MG63 (cell line): ENCODE data around the gene ZDHHC7. TPM values are rescaled to one million over a fixed set of nuclear protein-coding genes. Genes with fewer than 3 reads are reported as not detected.
A peak's percentile ranks its signal among the peaks of the same experiment; 100 is the strongest.

Experiments used
- DNase-seq: peaks from one replicate; pipeline ENCODE4 v3.0.0-alpha.2; 2020
- H3K27me3 ChIP-seq: fragments of 250-450 bp; sonication (Bioruptor Pico); 2 replicates; pipeline ENCODE4 v1.5.1; 2020; ENCODE audit warnings: mild to moderate bottlenecking, moderate library complexity
- H3K36me3 ChIP-seq: fragments of 250-450 bp; sonication (Bioruptor Pico); 2 replicates; pipeline ENCODE4 v1.5.1; 2020; ENCODE audit warnings: mild to moderate bottlenecking, moderate library complexity
- H3K4me3 ChIP-seq: fragments of 250-450 bp; sonication (Bioruptor Pico); 2 replicates; pipeline ENCODE4 v1.5.1; 2020; ENCODE audit warnings: mild to moderate bottlenecking, moderate library complexity
- H3K9me3 ChIP-seq: fragments of 250-450 bp; sonication (Bioruptor Pico); 2 replicates; pipeline ENCODE4 v1.5.1; 2020; ENCODE audit warnings: mild to moderate bottlenecking, moderate library complexity
- total RNA-seq: library from RNA; depleted of rRNA; stranded (reverse); fragments of >200 nt; shearing (Covaris generic); gene quantifications from 2 replicates; pipeline ENCODE4 v1.2.3, GENCODE V29; 2014; ENCODE audit warnings: low replicate concordance

ZDHHC7 gene
- total RNA-seq, 1 experiment from 2014 or later = 32.5 TPM

DNA sequence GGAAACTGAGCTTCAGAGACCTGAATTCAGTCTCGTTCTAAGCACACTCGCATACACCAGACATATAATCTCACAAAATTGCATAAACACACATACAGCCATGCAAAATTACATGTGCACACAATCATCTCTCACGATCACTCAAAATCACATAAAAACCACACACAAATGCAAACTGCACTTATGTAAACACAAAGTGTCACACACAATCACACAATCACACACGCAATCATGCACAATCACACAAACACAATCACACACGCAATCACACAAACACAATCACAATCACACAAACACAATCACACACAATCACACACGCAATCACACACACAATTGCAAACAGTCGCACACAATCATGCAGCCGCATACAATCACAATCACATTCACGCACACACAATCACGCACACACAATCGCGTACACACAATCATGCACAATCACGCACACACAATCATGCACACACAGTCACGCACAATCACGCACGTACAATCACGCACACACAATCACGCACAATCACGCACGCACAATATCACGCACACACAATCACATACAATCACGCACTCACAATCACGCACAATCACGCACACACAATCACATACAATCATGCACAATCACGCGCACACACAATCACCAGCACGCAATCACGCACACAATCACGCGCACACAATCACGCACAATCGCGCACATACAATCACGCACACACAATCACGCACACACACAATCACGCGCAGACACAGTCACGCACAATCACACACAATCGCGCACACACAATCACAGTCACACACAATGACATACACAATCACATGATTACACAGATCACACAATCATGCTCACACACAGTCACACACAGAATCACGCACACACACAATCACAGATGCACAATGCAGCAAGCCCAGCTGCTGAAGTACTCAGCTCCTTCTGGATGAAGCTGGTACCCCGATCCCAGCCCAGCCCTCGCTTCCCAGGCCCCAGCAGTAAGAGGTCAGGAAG, 45.6 kb downstream of the ZDHHC7 start:
- no peak overlapping the region for H3K4me3 ChIP-seq
- no peak for DNase-seq
- no peaks in the 10 kb centered on the region for H3K36me3 ChIP-seq
- H3K9me3 ChIP-seq = no peaks in the 10 kb centered on the region
- H3K27me3 ChIP-seq = no peaks in the 10 kb centered on the region

DNA sequence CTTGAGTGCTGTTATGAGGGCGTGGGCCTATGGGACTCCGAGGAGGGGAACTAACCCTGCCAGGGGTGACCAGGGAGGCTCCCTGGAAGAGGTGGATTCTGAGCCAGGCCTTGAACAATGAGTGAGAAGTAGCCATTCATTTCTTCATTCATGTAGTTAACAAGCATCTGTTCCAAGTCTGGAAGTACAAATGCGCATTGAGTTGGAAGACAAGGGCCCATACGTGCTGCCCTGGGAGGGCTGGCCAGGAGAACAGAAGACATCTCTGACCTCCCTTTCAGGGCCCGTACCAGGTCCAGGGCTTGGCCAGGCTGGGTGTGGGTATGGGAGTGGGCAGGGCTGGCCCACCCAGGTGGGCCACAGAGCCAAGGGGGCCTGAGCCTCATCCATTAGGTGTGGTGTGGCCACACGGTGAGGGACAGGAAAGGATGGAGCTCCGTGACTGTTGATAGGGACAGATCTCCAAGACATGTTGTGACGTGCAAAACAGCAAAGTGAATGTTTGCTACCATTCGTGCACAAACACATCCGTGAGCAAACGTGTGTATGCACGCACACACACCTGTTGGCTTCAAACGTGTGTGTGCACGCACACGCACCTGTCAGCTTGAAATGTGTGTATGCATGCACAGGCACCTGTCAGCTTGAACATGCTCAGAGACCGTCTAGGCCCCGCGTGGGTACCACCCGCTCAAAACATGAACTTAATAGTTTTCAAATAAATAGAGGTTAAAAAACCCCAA, 46.8 kb downstream of the ZDHHC7 start:
- DNase-seq = no peak
- Histone ChIP-seq H3K36me3 (no peaks in the 10 kb centered on the region), H3K4me3 (no peak overlapping the region), H3K9me3 (no peaks in the 10 kb centered on the region), H3K27me3 (no peaks in the 10 kb centered on the region)

DNA sequence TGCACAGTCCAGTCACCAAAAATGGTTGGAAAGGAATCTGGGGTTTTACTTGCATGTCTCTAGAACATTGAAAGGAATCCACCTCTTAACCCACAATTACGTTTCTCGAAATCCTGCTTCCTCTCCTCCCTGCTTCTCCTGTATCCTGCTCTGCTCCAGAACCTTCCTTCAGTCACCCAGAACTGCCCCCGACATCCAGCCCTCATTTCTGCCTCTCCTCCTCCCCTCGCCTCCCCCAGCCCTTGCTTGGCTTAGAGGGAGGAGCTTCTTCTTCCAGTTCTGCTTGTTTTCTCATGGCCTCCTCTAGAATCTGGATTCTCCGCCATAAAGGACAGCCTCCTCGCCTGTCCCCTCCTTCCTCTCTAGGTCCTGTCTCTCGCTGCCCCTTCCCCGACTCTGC, 48.3 kb downstream of the ZDHHC7 start:
- Histone ChIP-seq H3K27me3 (no peaks in the 10 kb centered on the region), H3K9me3 (no peaks in the 10 kb centered on the region), H3K4me3 (no peak overlapping the region), H3K36me3 (no peaks in the 10 kb centered on the region)
- DNase-seq = no peak

- Histone ChIP-seq H3K27me3 (no peaks in the 10 kb centered on the region), H3K4me3 (no peak overlapping the region), H3K36me3 (no peaks in the 10 kb centered on the region), H3K9me3 (no peaks in the 10 kb centered on the region)
- DNase-seq = no peak
These were observed 50.4 kb downstream of the ZDHHC7 start for GRCh38 chr16:84960942-84961341.

- Histone ChIP-seq H3K27me3 (no peaks in the 10 kb centered on the region), H3K4me3 (no peak overlapping the region), H3K9me3 (no peaks in the 10 kb centered on the region), H3K36me3 (no peaks in the 10 kb centered on the region)
- DNase-seq = no peak
These were observed 51.4 kb downstream of the ZDHHC7 start for GRCh38 chr16:84959784-84960417.

DNA sequence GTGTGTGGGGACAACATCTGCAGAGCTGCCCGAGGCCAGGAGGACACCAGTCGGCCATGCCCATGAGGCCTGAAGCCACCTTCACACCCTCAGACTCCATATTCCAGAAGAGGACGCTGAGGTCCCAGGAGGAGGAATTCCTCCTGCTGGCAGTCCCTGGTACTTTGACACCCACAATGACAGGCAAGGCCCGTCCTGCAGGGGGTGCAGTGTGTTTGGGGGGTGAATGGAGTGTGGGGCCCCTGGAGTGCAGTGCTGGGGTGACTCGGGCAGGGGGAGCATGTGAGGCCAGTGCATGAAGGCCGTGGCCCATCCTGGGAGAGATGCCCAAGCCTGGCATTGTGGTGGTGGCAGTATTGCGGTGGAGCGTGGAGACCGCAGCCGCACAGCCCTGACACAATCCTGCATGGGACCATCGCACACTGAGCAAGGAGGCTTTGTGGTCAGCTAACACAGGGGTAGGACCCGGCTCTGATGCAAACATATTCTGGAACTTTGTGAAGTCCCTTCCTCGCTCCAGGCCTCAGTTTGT, 52.2 kb downstream of the ZDHHC7 start:
- no peak for DNase-seq
- H3K36me3 ChIP-seq = no peaks in the 10 kb centered on the region
- no peak overlapping the region for H3K4me3 ChIP-seq
- no peaks in the 10 kb centered on the region for H3K9me3 ChIP-seq
- H3K27me3 ChIP-seq = no peaks in the 10 kb centered on the region

- no peaks in the 10 kb centered on the region for H3K9me3 ChIP-seq
- H3K4me3 ChIP-seq = no peak overlapping the region
- DNase-seq = no peak
- no peaks in the 10 kb centered on the region for H3K36me3 ChIP-seq
- no peaks in the 10 kb centered on the region for H3K27me3 ChIP-seq
These were observed 53.5 kb downstream of the ZDHHC7 start for GRCh38 chr16:84957792-84958191.

- H3K4me3 ChIP-seq = no peak overlapping the region
These were observed 54.1 kb downstream of the ZDHHC7 start for GRCh38 chr16:84957192-84957591.

GRCh38 chr16:84955427-84955826, 55.9 kb downstream of the ZDHHC7 start:
- no peaks in the 10 kb centered on the region for H3K27me3 ChIP-seq
- DNase-seq = no peak
- no peaks in the 10 kb centered on the region for H3K9me3 ChIP-seq
- H3K36me3 ChIP-seq = no peaks in the 10 kb centered on the region
- H3K4me3 ChIP-seq = no peak overlapping the region

More at GRCh38 chr16:84957192-84957591, 54.1 kb downstream of the ZDHHC7 start:
- no peaks in the 10 kb centered on the region for H3K9me3 ChIP-seq
- H3K27me3 ChIP-seq = no peaks in the 10 kb centered on the region
- H3K36me3 ChIP-seq = no peaks in the 10 kb centered on the region
- DNase-seq = no peak

DNA sequence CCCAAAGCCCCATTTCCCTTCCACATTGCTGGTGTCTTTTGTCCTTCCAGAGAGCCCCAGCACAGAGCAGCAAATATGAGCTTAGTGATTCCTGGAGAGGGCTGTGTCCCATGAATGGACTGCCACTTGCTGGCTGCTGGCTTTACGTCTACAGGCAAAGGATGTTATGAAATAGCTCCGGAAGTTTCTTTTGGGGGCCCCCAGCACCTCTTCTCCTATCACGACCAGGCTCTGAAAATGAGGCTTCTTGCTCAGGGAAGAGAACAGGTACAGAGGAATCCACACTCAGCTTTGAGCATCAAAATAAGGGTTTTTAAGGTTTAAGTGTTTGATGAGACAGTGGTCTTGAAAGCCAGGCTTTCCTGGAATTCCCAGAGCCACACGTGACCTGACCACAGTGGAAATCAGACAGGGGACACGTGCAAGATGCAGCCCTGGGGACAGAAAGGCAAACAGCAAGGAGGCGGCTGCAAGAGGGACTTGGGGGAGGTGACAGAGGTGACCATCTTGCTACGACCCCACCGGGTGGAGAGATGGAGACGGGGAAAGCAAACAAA, 58.1 kb downstream of the ZDHHC7 start:
- Histone ChIP-seq H3K4me3 (no peak overlapping the region), H3K9me3 (no peaks in the 10 kb centered on the region), H3K36me3 (no peaks in the 10 kb centered on the region), H3K27me3 (no peaks in the 10 kb centered on the region)
- DNase-seq = no peak

GRCh38 chr16:84952335-84953189, 58.8 kb downstream of the ZDHHC7 start:
- Histone ChIP-seq H3K4me3 (no peak overlapping the region), H3K27me3 (no peaks in the 10 kb centered on the region), H3K9me3 (no peaks in the 10 kb centered on the region), H3K36me3 (no peaks in the 10 kb centered on the region)
- DNase-seq = peak; percentile 44

GRCh38 chr16:84950906-84951305, 60.4 kb downstream of the ZDHHC7 start:
- peak; percentile 20 for DNase-seq
- Histone ChIP-seq H3K9me3 (no peaks in the 10 kb centered on the region), H3K27me3 (no peaks in the 10 kb centered on the region), H3K4me3 (no peak overlapping the region), H3K36me3 (no peaks in the 10 kb centered on the region)

GRCh38 chr16:84949772-84950436, 61.4 kb downstream of the ZDHHC7 start:
- no peaks in the 10 kb centered on the region for H3K9me3 ChIP-seq
- DNase-seq = no peak
- no peaks in the 10 kb centered on the region for H3K36me3 ChIP-seq
- no peaks in the 10 kb centered on the region for H3K27me3 ChIP-seq
- no peak overlapping the region for H3K4me3 ChIP-seq

DNA sequence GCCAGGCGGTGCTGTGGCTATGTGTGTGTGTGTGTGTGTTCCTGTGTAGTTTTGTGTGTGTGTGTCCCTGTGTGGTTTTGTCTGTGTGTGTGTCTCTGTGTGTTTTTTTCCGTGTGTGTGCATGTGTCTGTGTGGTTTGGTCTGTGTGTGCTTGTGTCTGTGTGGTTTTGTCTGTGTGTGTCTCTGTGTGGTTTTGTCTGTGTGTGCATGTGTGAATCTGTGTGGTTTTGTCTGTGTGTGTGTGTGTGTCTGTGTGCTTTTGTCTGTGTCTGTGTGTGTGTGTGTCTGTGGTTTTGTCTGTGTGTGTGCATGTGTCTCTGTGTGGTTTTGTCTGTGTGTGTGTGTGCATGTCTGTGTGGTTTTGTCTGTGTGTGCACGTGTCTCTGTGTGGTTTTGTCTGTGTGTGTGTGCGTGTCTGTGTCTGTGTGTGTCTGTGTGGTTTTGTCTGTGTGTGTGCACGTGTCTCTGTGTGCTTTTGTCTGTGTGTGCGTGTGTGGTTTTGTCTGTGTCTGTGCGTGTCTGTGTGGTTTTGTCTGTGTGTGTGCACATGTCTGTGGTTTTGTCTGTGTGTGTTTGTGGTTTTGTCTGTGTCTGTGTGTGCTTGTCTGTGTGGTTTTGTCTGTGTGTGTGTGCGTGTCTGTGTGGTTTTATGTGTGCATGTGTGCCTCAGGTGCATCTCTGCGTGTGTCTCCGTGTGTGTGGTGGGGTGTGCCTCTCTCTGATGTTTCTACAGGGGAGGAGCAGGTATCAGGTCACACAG, 62.3 kb downstream of the ZDHHC7 start:
- no peak for DNase-seq
- Histone ChIP-seq H3K27me3 (no peaks in the 10 kb centered on the region), H3K9me3 (no peaks in the 10 kb centered on the region), H3K36me3 (no peaks in the 10 kb centered on the region), H3K4me3 (no peak overlapping the region)
